H1 (cell line): Measurements from ENCODE around the gene PARP15. TPM values are rescaled to one million over a fixed set of nuclear protein-coding genes. Genes with fewer than 3 reads are reported as not detected.

Source experiments
- CTCF ChIA-PET: fragments of 300-600 bp; sonication (Branson Sonifier 250); formaldehyde crosslinking; loops from one replicate; lab custom pipeline; 2021; ENCODE audit not compliant: partially characterized antibody; lab: Charles Lee
- POLR2A ChIA-PET: fragments of 300-600 bp; sonication (Branson Sonifier 250); formaldehyde crosslinking; loops from one replicate; lab custom pipeline; 2021; ENCODE audit warnings: inconsistent platforms; ENCODE audit not compliant: partially characterized antibody; lab: Charles Lee
- DNase-seq, 2 experiments: peaks; one replicate each; pipeline versions ENCODE4 v3.0.0 to v3.0.0-alpha.2; 2010 to 2022; ENCODE audit warnings: low spot score in 2 of 2, low read depth in 1 of 2, mixed read lengths in 1 of 2
- FAIRE-seq: peaks from 2 replicates; lab custom pipeline; 2011; peaks lifted over from hg19 to GRCh38; lab: Jason Lieb, UNC
- H2AFZ ChIP-seq: 2 replicates; pipeline ENCODE4 v1.8.1; 2012; ENCODE audit warnings: low read length, inconsistent platforms
- H2AK5ac ChIP-seq: 2 replicates; pipeline ENCODE4 v1.6.1; 2013; ENCODE audit warnings: low read depth, low read length
- H2BK120ac ChIP-seq: replicated peaks from 2 replicates; pipeline ENCODE3; 2013; ENCODE audit warnings: low read depth, low read length, inconsistent platforms
- H2BK12ac ChIP-seq: 2 replicates; pipeline ENCODE4 v1.6.1; 2013; ENCODE audit warnings: low read depth, low read length
- H2BK15ac ChIP-seq: 2 replicates; pipeline ENCODE4 v1.6.1; 2013; ENCODE audit warnings: low read length
- H2BK20ac ChIP-seq: 2 replicates; pipeline ENCODE4 v1.6.1; 2013; ENCODE audit warnings: low read length
- H2BK5ac ChIP-seq: 2 replicates; pipeline ENCODE4 v1.6.1; 2013; ENCODE audit warnings: low read depth, low read length
- H3K14ac ChIP-seq: 2 replicates; pipeline ENCODE4 v1.6.1; 2013; ENCODE audit warnings: inconsistent platforms; ENCODE audit not compliant: insufficient read length
- H3K18ac ChIP-seq: 2 replicates; pipeline ENCODE4 v1.6.1; 2013; ENCODE audit warnings: low read length; ENCODE audit errors: extremely low read depth
- H3K23ac ChIP-seq: 2 replicates; pipeline ENCODE4 v1.6.1; 2013; ENCODE audit warnings: inconsistent platforms; ENCODE audit not compliant: insufficient read length
- H3K23me2 ChIP-seq: 2 replicates; pipeline ENCODE4 v1.6.1; 2013; ENCODE audit warnings: low read depth, low read length
- H3K27ac ChIP-seq: 2 replicates; pipeline ENCODE4 v1.6.1; 2011; ENCODE audit warnings: low read depth, low read length, inconsistent platforms
- H3K27me3 ChIP-seq, 4 experiments: replicated peaks in 1 of 4; 1 replicate in 1 of 4; 2 replicates in 3 of 4; pipeline versions ENCODE4 v1.6.1 to v1.8.1; 2011 to 2013; ENCODE audit warnings: low read length in 3 of 4, mild to moderate bottlenecking in 3 of 4, inconsistent platforms in 2 of 4, mixed read lengths in 2 of 4, moderate library complexity in 1 of 4; ENCODE audit not compliant: control insufficient read depth in 3 of 4, insufficient read depth in 3 of 4; ENCODE audit errors: extremely low read depth in 1 of 4
- H3K36me3 ChIP-seq, 4 experiments: 2 replicates each; pipeline versions ENCODE4 v1.6.1 to v1.8.1; 2011 to 2013; ENCODE audit warnings: mild to moderate bottlenecking in 4 of 4, low read length in 3 of 4, moderate library complexity in 2 of 4, control low read depth in 1 of 4, inconsistent platforms in 1 of 4; ENCODE audit not compliant: insufficient read depth in 4 of 4, control insufficient read depth in 2 of 4
- H3K4ac ChIP-seq: replicated peaks from 2 replicates; pipeline ENCODE3; 2013; ENCODE audit warnings: low read length, low read depth, mixed read lengths, inconsistent platforms; ENCODE audit not compliant: insufficient read length
- H3K4me1 ChIP-seq, 4 experiments: replicated peaks in 1 of 4; 1 replicate in 1 of 4; 2 replicates in 3 of 4; pipeline versions ENCODE4 v1.6.1 to v1.8.1; 2011 to 2013; ENCODE audit warnings: low read length in 3 of 4, inconsistent platforms in 2 of 4, mixed read lengths in 1 of 4; ENCODE audit not compliant: insufficient read depth in 4 of 4, control insufficient read depth in 3 of 4
- H3K4me2 ChIP-seq, 2 experiments: 2 replicates each; pipeline versions ENCODE4 v1.6.1 to v1.8.1; 2011 to 2013; ENCODE audit warnings: low read depth in 2 of 2, low read length in 2 of 2, control low read depth in 1 of 2, inconsistent platforms in 1 of 2, mild to moderate bottlenecking in 1 of 2; ENCODE audit not compliant: insufficient read depth in 1 of 2
- H3K4me3 ChIP-seq, 4 experiments: fragments of 200-600, 300-600 bp in 1 of 4; sonication (generic), shearing (Covaris generic), sonication (Bioruptor Twin) in 1 of 4; 2 replicates each; pipeline versions ENCODE4 v1.5.1 to v1.8.1; 2011 to 2016; ENCODE audit warnings: low read length in 4 of 4, low read depth in 3 of 4, control low read depth in 2 of 4, inconsistent platforms in 2 of 4, mild to moderate bottlenecking in 2 of 4, mixed read lengths in 1 of 4, moderate library complexity in 1 of 4; ENCODE audit not compliant: insufficient read depth in 2 of 4; ENCODE audit errors: extremely low read depth in 1 of 4
- H3K56ac ChIP-seq: replicated peaks from 2 replicates; pipeline ENCODE3; 2013; ENCODE audit warnings: low read depth, mild to moderate bottlenecking, mixed read lengths, low read length, inconsistent platforms; ENCODE audit not compliant: insufficient read length
- H3K79me1 ChIP-seq: 2 replicates; pipeline ENCODE4 v1.6.1; 2013; ENCODE audit warnings: low read depth, low read length, control low read depth
- H3K79me2 ChIP-seq, 2 experiments: 2 replicates each; pipeline versions ENCODE4 v1.6.1 to v1.8.1; 2012 to 2013; ENCODE audit warnings: low read length in 2 of 2, mild to moderate bottlenecking in 2 of 2, inconsistent platforms in 1 of 2; ENCODE audit not compliant: insufficient read depth in 2 of 2, control insufficient read depth in 1 of 2
- H3K9ac ChIP-seq, 4 experiments: replicated peaks in 1 of 4; 1 replicate in 1 of 4; 2 replicates in 3 of 4; pipeline versions ENCODE4 v1.6.1 to v1.8.1; 2011 to 2013; ENCODE audit warnings: low read depth in 3 of 4, low read length in 3 of 4, control low read depth in 2 of 4, mild to moderate bottlenecking in 2 of 4, moderate library complexity in 2 of 4, inconsistent platforms in 1 of 4; ENCODE audit errors: extremely low read depth in 1 of 4
- H3K9me3 ChIP-seq, 2 experiments: 2 replicates each; pipeline versions ENCODE4 v1.6.1 to v1.8.1; 2012 to 2013; ENCODE audit warnings: mild to moderate bottlenecking in 2 of 2, moderate library complexity in 2 of 2, control low read depth in 1 of 2, inconsistent platforms in 1 of 2, low read depth in 1 of 2, low read length in 1 of 2, mixed read lengths in 1 of 2; ENCODE audit not compliant: insufficient read depth in 2 of 2
- H4K20me1 ChIP-seq, 2 experiments: replicated peaks in 1 of 2; 2 replicates each; pipeline versions ENCODE3 to v1.8.1; 2011 to 2013; ENCODE audit warnings: inconsistent platforms in 2 of 2, low read length in 2 of 2, mild to moderate bottlenecking in 1 of 2; ENCODE audit not compliant: insufficient read depth in 2 of 2, control insufficient read depth in 1 of 2
- H4K5ac ChIP-seq: 2 replicates; pipeline ENCODE4 v1.6.1; 2013; ENCODE audit warnings: low read length, low read depth, mixed read lengths, inconsistent platforms; ENCODE audit not compliant: insufficient read length
- H4K8ac ChIP-seq: 2 replicates; pipeline ENCODE4 v1.8.0; 2013; ENCODE audit warnings: mild to moderate bottlenecking, moderate library complexity, low read length, inconsistent platforms; ENCODE audit not compliant: insufficient read depth; ENCODE audit errors: extremely low read depth
- H4K91ac ChIP-seq: replicated peaks from 2 replicates; pipeline ENCODE3; 2013; ENCODE audit warnings: low read length, mixed read lengths, inconsistent platforms; ENCODE audit not compliant: insufficient read length
- ASH2L ChIP-seq: fragments of 200-600, 300-600 bp; sonication (generic); IDR thresholded peaks from one replicate; pipeline ENCODE4 v1.7.1; 2017; ENCODE audit warnings: low read length
- CREB1 ChIP-seq: IDR thresholded peaks from 2 replicates; pipeline ENCODE4 v1.6.1; 2012; ENCODE audit warnings: inconsistent platforms
- EGR1 ChIP-seq: IDR thresholded peaks from 2 replicates; pipeline ENCODE4 v1.6.1; 2011; ENCODE audit warnings: low read depth, low read length, borderline replicate concordance
- EP300 ChIP-seq, 2 experiments: IDR thresholded peaks; 1 replicate in 1 of 2; 2 replicates in 1 of 2; pipeline ENCODE4 v1.6.1; 2011 to 2012; ENCODE audit warnings: low read depth in 2 of 2, low read length in 2 of 2, mild to moderate bottlenecking in 2 of 2, borderline replicate concordance in 1 of 2, inconsistent platforms in 1 of 2, moderate library complexity in 1 of 2
- FOSL1 ChIP-seq: IDR thresholded peaks from 2 replicates; pipeline ENCODE4 v1.6.1; 2011; ENCODE audit warnings: mild to moderate bottlenecking, low read depth, low read length, moderate library complexity; ENCODE audit not compliant: insufficient read depth
- GABPA ChIP-seq: IDR thresholded peaks from 2 replicates; pipeline ENCODE4 v1.6.1; 2011; ENCODE audit warnings: mild to moderate bottlenecking, low read length, moderate library complexity, borderline replicate concordance; ENCODE audit not compliant: insufficient read depth
- RBBP5 ChIP-seq: IDR thresholded peaks from 2 replicates; pipeline ENCODE4 v1.7.1; 2012; ENCODE audit warnings: low read depth, mild to moderate bottlenecking, inconsistent platforms, low read length, moderate library complexity, borderline replicate concordance
- RXRA ChIP-seq: IDR thresholded peaks from 2 replicates; pipeline ENCODE4 v1.6.1; 2011; ENCODE audit warnings: low read depth, mild to moderate bottlenecking, low read length, moderate library complexity; ENCODE audit not compliant: insufficient read depth
- TAF7 ChIP-seq: optimal IDR thresholded peaks from 2 replicates; pipeline ENCODE3; 2011; ENCODE audit warnings: low read depth, mild to moderate bottlenecking, inconsistent platforms, low read length, moderate library complexity, borderline replicate concordance
- TCF12 ChIP-seq: IDR thresholded peaks from 2 replicates; pipeline ENCODE4 v1.6.1; 2011; ENCODE audit warnings: low read depth, mild to moderate bottlenecking, low read length
- WGBS, 2 experiments: shearing (Covaris generic) in 1 of 2; methylation state at CpG; one replicate each; pipeline versions ENCODE4 v1.1.6 to v1.1.7; 2013 to 2015; ENCODE audit warnings: low lambda C conversion rate in 2 of 2, mixed read lengths in 2 of 2, inconsistent platforms in 1 of 2, low coverage in 1 of 2, missing lambda C conversion rate in 1 of 2; ENCODE audit not compliant: insufficient replicate concordance in 2 of 2, insufficient coverage in 1 of 2, insufficient read length in 1 of 2; ENCODE audit errors: extremely low coverage in 1 of 2, missing lambda C conversion rate in 1 of 2; 5-methylcytosine and 5-hydroxymethylcytosine counted together
- polyA plus RNA-seq, 7 experiments: library from polyadenylated mRNA; depleted of rRNA in 3 of 7; stranded (reverse) in 5 of 7; unstranded in 2 of 7; fragments of >200 nt in 5 of 7; fragments of 200-250 nt in 2 of 7; gene quantifications; 1 replicate in 5 of 7; 2 replicates in 1 of 7; 4 replicates in 1 of 7; pipeline versions ENCODE4 v1.2.1 to v1.2.3, GENCODE V29; 2011 to 2013; ENCODE audit warnings: missing spikeins in 2 of 7, mixed read lengths in 2 of 7
- total RNA-seq: library from RNA; stranded (reverse); fragmentation: NEBNext Ultra II Directional; extraction: Animal tissue kit (Norgen Biotek cat#: 25700); gene quantifications from 2 replicates; pipeline ENCODE4 v1.2.1, GENCODE V29; 2021

Gene PARP15
- total and polyA plus RNA-seq, 2 of the 8 experiments (the other 6 are each of a cell fraction or from before 2014, with no cell fraction given): 0.37 to 0.45 TPM

- Histone ChIP-seq H3K14ac (no peak overlapping the region), H2BK15ac (no peak overlapping the region), H3K27me3 (no peaks in the 10 kb centered on the region), H2BK120ac (no peak overlapping the region), H4K20me1 (no peaks in the 10 kb centered on the region), H2BK5ac (no peak overlapping the region), H3K79me2 (no peaks in the 10 kb centered on the region), H3K27ac (no peak overlapping the region), H3K36me3 (no peaks in the 10 kb centered on the region), H3K79me1 (no peaks in the 10 kb centered on the region), H2AK5ac (no peak overlapping the region), H3K23me2 (no peaks in the 10 kb centered on the region), H3K18ac (no peak overlapping the region), H3K4ac (no peak overlapping the region), H3K4me1 (peaks cover 0 to 3% (median 1%) of the 10 kb centered on the region in 4 experiments; a peak in 1 of 7 replicates), H3K9ac (no peak overlapping the region), H3K4me3 (no peak overlapping the region), H3K23ac (no peak overlapping the region), H4K8ac (no peak overlapping the region), H4K5ac (no peak overlapping the region), H2AFZ (no peak overlapping the region), H2BK20ac (no peak overlapping the region), H3K56ac (no peak overlapping the region), H3K9me3 (no peaks in the 10 kb centered on the region), H3K4me2 (no peak overlapping the region), H2BK12ac (no peak overlapping the region), H4K91ac (no peak overlapping the region)
- 96% methylated on average over 6 of the region's 6 CpGs; no CpG with 5 or more reads in 1 of the 2 experiments for WGBS, 2 experiments
- DNase-seq (no peak), FAIRE-seq (no peak)
- ChIA-PET POLR2A (no interaction called here), CTCF (interaction anchor here (0.6 to 9.0 kb wide), 5 partner anchors 16 to 454 kb away, joined by 3 to 62 read pairs (median 4); partner anchors contain the start of gene PARP14)
- no peak for TF ChIP-seq EP300 (IDR thresholded peaks at IDR 0.05; ENCODE audit: borderline replicate concordance in 1 of 2, low read depth in 2 of 2, low read length in 2 of 2)
- TF ChIP-seq GABPA: no peak
- TF ChIP-seq RXRA: no peak
- no peak for TF ChIP-seq RBBP5
- no peak for TF ChIP-seq FOSL1
- no peak for TF ChIP-seq TAF7
- TF ChIP-seq EGR1: no peak
- TF ChIP-seq TCF12: no peak
- no peak for TF ChIP-seq CREB1
- no peak for TF ChIP-seq ASH2L
These were observed 22.0 kb upstream of the PARP15 start for GRCh38 chr3:122555275-122556071.
